H9 (cell line): ENCODE measurements around the gene TSSK2. TPM values are rescaled to one million over a fixed set of nuclear protein-coding genes. Genes with fewer than 3 reads are reported as not detected.
A peak's percentile ranks its signal among the peaks of the same experiment; 100 is the strongest.
"Not testable (repeated sequence)": the region's sequence is repeated elsewhere in the genome, so short reads cannot be mapped to it uniquely, and the experiment has no call there.

Source experiments
- DNase-seq: peaks from one replicate; pipeline ENCODE4 v3.0.0-alpha.2; 2017
- H2AFZ ChIP-seq: one replicate; pipeline ENCODE4 v1.6.1; 2013; ENCODE audit warnings: mild to moderate bottlenecking, low read length, control low read depth, moderate library complexity
- H2AK5ac ChIP-seq: 2 replicates; pipeline ENCODE4 v1.6.1; 2013; ENCODE audit warnings: low read length, control low read depth, mixed read lengths; ENCODE audit not compliant: insufficient read length
- H2BK120ac ChIP-seq: one replicate; pipeline ENCODE4 v1.6.1; 2013; ENCODE audit warnings: low read depth, mild to moderate bottlenecking, low read length, control low read depth, inconsistent platforms; ENCODE audit not compliant: poor library complexity, severe bottlenecking
- H2BK12ac ChIP-seq: 2 replicates; pipeline ENCODE4 v1.6.1; 2013; ENCODE audit warnings: low read length, control low read depth, mixed read lengths, low read depth; ENCODE audit not compliant: insufficient read length
- H2BK15ac ChIP-seq: 2 replicates; pipeline ENCODE4 v1.6.1; 2013; ENCODE audit warnings: low read depth, low read length, control low read depth
- H2BK20ac ChIP-seq: one replicate; pipeline ENCODE4 v1.6.1; 2013; ENCODE audit warnings: low read depth, mild to moderate bottlenecking, low read length, control low read depth, inconsistent platforms; ENCODE audit not compliant: poor library complexity, severe bottlenecking
- H2BK5ac ChIP-seq: 2 replicates; pipeline ENCODE4 v1.6.1; 2013; ENCODE audit warnings: low read length, control low read depth, mixed read lengths; ENCODE audit not compliant: insufficient read length
- H3K14ac ChIP-seq: 2 replicates; pipeline ENCODE4 v1.6.1; 2013; ENCODE audit warnings: low read length, control low read depth; ENCODE audit not compliant: insufficient read depth
- H3K18ac ChIP-seq: 2 replicates; pipeline ENCODE4 v1.6.1; 2013; ENCODE audit warnings: low read depth, mild to moderate bottlenecking, mixed read lengths, low read length, control low read depth; ENCODE audit not compliant: insufficient read length
- H3K23ac ChIP-seq: 2 replicates; pipeline ENCODE4 v1.6.1; 2013; ENCODE audit warnings: low read length, control low read depth, mixed read lengths, low read depth; ENCODE audit not compliant: insufficient read length
- H3K23me2 ChIP-seq: 2 replicates; pipeline ENCODE4 v1.6.1; 2013; ENCODE audit warnings: low read depth, mild to moderate bottlenecking, mixed read lengths, low read length, control low read depth; ENCODE audit not compliant: insufficient read length, poor library complexity, severe bottlenecking
- H3K27ac ChIP-seq: 2 replicates; pipeline ENCODE4 v1.5.1; 2013; ENCODE audit warnings: low read length, control low read depth, mixed read lengths, low read depth; ENCODE audit not compliant: insufficient read length
- H3K27me3 ChIP-seq: 2 replicates; pipeline ENCODE4 v1.6.1; 2013; ENCODE audit warnings: low read length, control low read depth, inconsistent platforms; ENCODE audit not compliant: insufficient read depth
- H3K4ac ChIP-seq: 2 replicates; pipeline ENCODE4 v1.6.1; 2013; ENCODE audit warnings: low read depth, mild to moderate bottlenecking, control low read depth, inconsistent platforms, low read length, moderate library complexity
- H3K4me1 ChIP-seq: 2 replicates; pipeline ENCODE4 v1.6.1; 2013; ENCODE audit warnings: low read length, control low read depth, inconsistent platforms; ENCODE audit not compliant: insufficient read depth
- H3K4me2 ChIP-seq: 2 replicates; pipeline ENCODE4 v1.6.1; 2013; ENCODE audit warnings: low read length, control low read depth, mixed read lengths; ENCODE audit not compliant: insufficient read length, insufficient read depth
- H3K56ac ChIP-seq: 2 replicates; pipeline ENCODE4 v1.6.1; 2013; ENCODE audit warnings: low read depth, mild to moderate bottlenecking, mixed read lengths, low read length, control low read depth; ENCODE audit not compliant: insufficient read length
- H3K79me1 ChIP-seq: 2 replicates; pipeline ENCODE4 v1.6.1; 2013; ENCODE audit warnings: low read depth, mild to moderate bottlenecking, moderate library complexity, low read length, control low read depth, inconsistent platforms; ENCODE audit not compliant: insufficient read depth, poor library complexity, severe bottlenecking
- H3K79me2 ChIP-seq: 2 replicates; pipeline ENCODE4 v1.6.1; 2013; ENCODE audit warnings: low read length, control low read depth, inconsistent platforms; ENCODE audit not compliant: insufficient read depth
- H3K9ac ChIP-seq: 2 replicates; pipeline ENCODE4 v1.6.1; 2013; ENCODE audit warnings: low read length, control low read depth, mixed read lengths; ENCODE audit not compliant: insufficient read length; ENCODE audit errors: extremely low read depth
- H3K9me3 ChIP-seq: one replicate; pipeline ENCODE4 v1.6.1; 2013; ENCODE audit warnings: low read depth, low read length, inconsistent platforms; ENCODE audit not compliant: control insufficient read depth
- H3T11ph ChIP-seq: one replicate; pipeline ENCODE4 v1.6.1; 2013; ENCODE audit warnings: mild to moderate bottlenecking, low read length, control low read depth, inconsistent platforms
- H4K20me1 ChIP-seq: one replicate; pipeline ENCODE4 v1.6.1; 2013; ENCODE audit not compliant: control insufficient read depth, insufficient read length, insufficient read depth
- H4K5ac ChIP-seq: 2 replicates; pipeline ENCODE4 v1.6.1; 2013; ENCODE audit warnings: low read depth, mild to moderate bottlenecking, mixed read lengths, low read length, control low read depth; ENCODE audit not compliant: insufficient read length
- H4K8ac ChIP-seq: replicated peaks from 2 replicates; pipeline ENCODE4 v1.6.1; 2013; ENCODE audit warnings: low read length, control low read depth, mixed read lengths, low read depth; ENCODE audit not compliant: insufficient read length
- H4K91ac ChIP-seq: 2 replicates; pipeline ENCODE4 v1.6.1; 2013; ENCODE audit warnings: low read depth, mild to moderate bottlenecking, moderate library complexity, mixed read lengths, low read length, control low read depth; ENCODE audit not compliant: insufficient read length
- H3K27ac Mint-ChIP-seq, 3 experiments: 2 replicates in 2 of 3; 3 replicates in 1 of 3; pipeline ENCODE4 v1.8.0; 2020 to 2021; ENCODE audit warnings: mixed read lengths in 3 of 3, mild to moderate bottlenecking in 1 of 3, moderate library complexity in 1 of 3
- H3K27me3 Mint-ChIP-seq: 2 replicates; pipeline ENCODE4 v1.8.0; 2021; ENCODE audit warnings: low read depth, mild to moderate bottlenecking, moderate library complexity, mixed read lengths
- H3K36me3 Mint-ChIP-seq, 3 experiments: 2 replicates in 2 of 3; 3 replicates in 1 of 3; pipeline ENCODE4 v1.8.0; 2020 to 2021; ENCODE audit warnings: low read depth in 3 of 3, mixed read lengths in 3 of 3; ENCODE audit not compliant: insufficient read depth in 1 of 3
- H3K4me1 Mint-ChIP-seq, 2 experiments: 2 replicates each; pipeline ENCODE4 v1.8.0; 2020; ENCODE audit warnings: mixed read lengths in 2 of 2
- H3K4me3 Mint-ChIP-seq, 2 experiments: 2 replicates in 1 of 2; 3 replicates in 1 of 2; pipeline ENCODE4 v1.8.0; 2020 to 2021; ENCODE audit warnings: mild to moderate bottlenecking in 2 of 2, mixed read lengths in 2 of 2, moderate library complexity in 1 of 2
- H3K9me3 Mint-ChIP-seq, 2 experiments: 2 replicates in 1 of 2; 3 replicates in 1 of 2; pipeline ENCODE4 v1.8.0; 2020; ENCODE audit warnings: mild to moderate bottlenecking in 2 of 2, mixed read lengths in 2 of 2, moderate library complexity in 1 of 2
- WGBS: extraction: QIAGEN DNeasy Blood & Tissue Kit; methylation state at CpG from one replicate; pipeline ENCODE4 v1.1.7; 2013; ENCODE audit warnings: missing lambda C conversion rate, low lambda C conversion rate, mixed read lengths; ENCODE audit not compliant: insufficient read length; ENCODE audit errors: extremely low coverage; 5-methylcytosine and 5-hydroxymethylcytosine counted together
- total RNA-seq: library from RNA; stranded (reverse); gene quantifications from 2 replicates; pipeline ENCODE4 v1.2.1, GENCODE V29; 2021

The TSSK2 gene
- total RNA-seq, 1 experiment from 2014 or later = not detected

DNA sequence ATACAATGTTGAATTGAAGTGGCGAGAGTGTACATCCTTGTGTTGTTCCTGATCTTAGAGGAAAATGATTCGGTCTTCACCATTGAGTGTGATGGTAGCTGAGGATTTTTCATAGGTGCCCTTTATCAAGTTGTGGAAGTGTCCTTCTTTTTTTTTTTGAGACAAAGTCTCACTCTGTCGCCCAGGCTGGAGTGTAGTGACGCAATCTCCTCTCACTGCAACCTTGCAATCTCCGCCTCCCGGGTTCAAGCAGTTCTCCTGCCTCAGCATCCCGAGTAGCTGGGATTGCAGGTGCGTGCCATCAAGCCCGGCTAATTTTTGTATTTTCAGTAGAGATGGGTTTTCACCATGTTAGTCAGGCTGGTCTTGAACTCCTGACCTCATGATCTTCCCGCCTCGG is 27.5 kb downstream of the TSSK2 start:
- not testable (repeated sequence) for H3K9me3 Mint-ChIP-seq, H2BK12ac ChIP-seq, H3K4me3 Mint-ChIP-seq, H3K9ac ChIP-seq, H3K56ac ChIP-seq, H3K4me1 Mint-ChIP-seq, H3K14ac ChIP-seq, H3K23ac ChIP-seq, H2AFZ ChIP-seq, H2BK120ac ChIP-seq, H4K20me1 ChIP-seq, H2AK5ac ChIP-seq, H3K4me1 ChIP-seq, H3K4me2 ChIP-seq, H3K27me3 ChIP-seq, H3K23me2 ChIP-seq, H2BK5ac ChIP-seq, H3K79me2 ChIP-seq, H4K5ac ChIP-seq, DNase-seq, H3K27ac ChIP-seq, H3K9me3 ChIP-seq, H2BK15ac ChIP-seq, H3T11ph ChIP-seq, H3K18ac ChIP-seq, H4K8ac ChIP-seq, H3K4ac ChIP-seq, H3K79me1 ChIP-seq, H4K91ac ChIP-seq, H2BK20ac ChIP-seq, H3K36me3 Mint-ChIP-seq
- no CpG with 5 or more reads among the region's 11 CpGs for WGBS
- H3K27ac Mint-ChIP-seq = peak overlapping the region in 1 of 3 experiments; percentile 15; a peak in 1 of 7 replicates
- H3K27me3 Mint-ChIP-seq = peaks cover 83% of the 10 kb centered on the region
